ENCODE measurements around the gene DARS2. TPM values are rescaled to one million over a fixed set of nuclear protein-coding genes. Genes with fewer than 3 reads are reported as not detected.

Gene DARS2
- total RNA-seq, 1 experiment from 2014 or later = 77.3 TPM

DNA sequence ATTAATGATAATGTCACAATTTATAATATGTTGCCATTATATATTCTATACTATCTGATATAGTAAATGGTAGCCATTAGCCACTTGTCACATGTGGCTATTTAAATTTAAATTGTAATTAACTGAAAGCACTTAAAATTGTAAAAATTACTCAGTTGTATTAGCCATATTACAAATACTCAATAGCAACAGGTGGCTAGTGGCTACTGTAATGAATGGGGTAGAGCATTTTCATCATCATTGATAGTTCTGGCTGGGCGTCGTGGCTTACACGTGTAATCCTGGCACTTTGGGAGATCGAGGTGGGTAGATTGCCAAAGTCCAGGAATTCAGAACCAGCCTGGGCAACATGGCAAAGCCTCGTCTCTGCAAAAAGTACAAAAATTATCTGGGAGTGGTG lies 60.2 kb downstream of the DARS2 start:
- intact Hi-C loops (cut with micrococcal nuclease) = no loop called here
- no peak overlapping the region for H3K4me3 ChIP-seq (ENCODE audit: low read length)
- no peaks in the 10 kb centered on the region for H3K4me1 ChIP-seq (ENCODE audit: insufficient read depth, low read length)
- no peaks in the 10 kb centered on the region for H3F3A ChIP-seq (ENCODE audit: low read length, unreplicated experiment)
- no TSS peak for BruUV-seq (replicated peaks)
- H3K79me2 ChIP-seq (ENCODE audit: low read length) = no peaks in the 10 kb centered on the region
- no peaks in the 10 kb centered on the region for H4K20me1 ChIP-seq (ENCODE audit: low read length)
- DNase-seq (no peak), ATAC-seq (no peak)
- no peaks in the 10 kb centered on the region for H3K9me3 ChIP-seq (ENCODE audit: low read length)
- H3K4me2 ChIP-seq (ENCODE audit: low read length) = no peak overlapping the region
- no peak overlapping the region for H3K9ac ChIP-seq (ENCODE audit: low read length)
- H3K27ac ChIP-seq (ENCODE audit: low read length) = no peak overlapping the region
- no peaks in the 10 kb centered on the region for H3K36me3 ChIP-seq (ENCODE audit: low read depth, low read length)
- no peaks in the 10 kb centered on the region for H3K9me2 ChIP-seq (replicated peaks; ENCODE audit: low read length)
- TF ChIP-seq EZH2 (IDR thresholded peaks at IDR 0.05; ENCODE audit: low read length, unreplicated experiment) (no peak), CTCF (conservative IDR thresholded peaks at IDR 0.05; ENCODE audit: low read depth, low read length) (no peak), EZH2phosphoT487 (IDR thresholded peaks at IDR 0.05; ENCODE audit: borderline replicate concordance, low read length) (no peak)
- no peak overlapping the region for H2AFZ ChIP-seq (ENCODE audit: low read length)
- CTCF ChIA-PET = no interaction called here
- H3K27me3 ChIP-seq (ENCODE audit: low read length) = no peaks in the 10 kb centered on the region
- POLR2A ChIA-PET (ENCODE audit: unreplicated experiment) = no interaction called here

DNA sequence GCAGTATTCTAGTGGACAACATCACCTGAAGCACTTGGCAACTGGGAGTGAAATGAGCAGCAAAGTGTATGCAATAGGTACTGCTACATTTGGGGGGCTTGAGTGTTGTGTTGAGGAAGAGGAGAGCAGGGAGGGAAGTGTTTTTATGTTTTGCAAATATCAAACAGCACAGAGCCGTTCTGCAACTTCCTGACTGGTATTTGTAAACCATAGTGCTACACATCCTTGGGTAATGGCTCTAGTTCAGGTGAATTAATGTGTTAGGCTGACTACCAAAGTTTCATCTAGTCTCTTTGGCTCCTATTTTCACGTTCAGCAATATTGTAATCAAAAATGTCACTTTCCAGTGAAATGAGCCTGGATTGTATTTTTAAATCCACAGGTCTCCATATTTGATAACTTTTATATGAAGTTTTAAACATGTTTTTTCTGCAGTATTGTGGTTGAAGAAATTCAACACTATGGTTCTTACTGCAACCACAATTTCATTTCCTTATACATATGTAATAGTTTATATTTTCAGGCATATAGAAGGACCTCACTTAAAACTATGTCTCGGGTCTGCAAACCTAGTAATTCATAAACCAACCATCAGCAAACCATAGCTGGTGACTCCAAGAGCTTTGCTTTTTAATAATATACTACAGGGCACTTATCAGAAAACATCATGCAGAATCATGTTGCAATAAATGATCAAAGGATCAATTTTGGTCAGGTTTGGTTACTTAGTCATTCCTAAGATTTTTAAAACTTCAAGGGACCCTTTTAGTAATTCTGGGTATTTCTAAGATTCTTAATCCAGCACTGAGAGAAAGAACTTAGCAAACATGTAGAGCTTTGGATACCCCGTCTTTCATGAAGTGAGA lies 62.5 kb downstream of the DARS2 start:
- CTCF ChIA-PET = no interaction called here

More for the DNA sequence above, 62.5 kb downstream of the DARS2 start:
- no peak for ATAC-seq
- Histone ChIP-seq H3K9ac (ENCODE audit: low read length) (no peak overlapping the region), H3K9me2 (replicated peaks; ENCODE audit: low read length) (no peaks in the 10 kb centered on the region), H3K27me3 (ENCODE audit: low read length) (no peaks in the 10 kb centered on the region), H3K4me3 (ENCODE audit: low read length) (no peak overlapping the region), H3K36me3 (ENCODE audit: low read depth, low read length) (no peaks in the 10 kb centered on the region), H3K9me3 (ENCODE audit: low read length) (no peaks in the 10 kb centered on the region), H4K20me1 (ENCODE audit: low read length) (no peaks in the 10 kb centered on the region), H3K4me2 (ENCODE audit: low read length) (no peak overlapping the region), H3K79me2 (ENCODE audit: low read length) (no peaks in the 10 kb centered on the region), H3F3A (ENCODE audit: low read length, unreplicated experiment) (no peaks in the 10 kb centered on the region), H3K4me1 (ENCODE audit: insufficient read depth, low read length) (no peaks in the 10 kb centered on the region), H2AFZ (ENCODE audit: low read length) (no peak overlapping the region), H3K27ac (ENCODE audit: low read length) (no peak overlapping the region)
- TF ChIP-seq CTCF (conservative IDR thresholded peaks at IDR 0.05; ENCODE audit: low read depth, low read length) (no peak), EZH2 (IDR thresholded peaks at IDR 0.05; ENCODE audit: low read length, unreplicated experiment) (no peak), EZH2phosphoT487 (IDR thresholded peaks at IDR 0.05; ENCODE audit: borderline replicate concordance, low read length) (no peak)
- POLR2A ChIA-PET (ENCODE audit: unreplicated experiment) = no interaction called here
- no peak for DNase-seq
- intact Hi-C loops (cut with micrococcal nuclease) = no loop called here
- no TSS peak for BruUV-seq (replicated peaks)
